Activated T-cell treated with anti-CD3 and anti-CD28 coated beads for 48 hours (primary cell): ENCODE measurements around the gene PIH1D1.

Experiments used
- DNase-seq: peaks from one replicate; pipeline ENCODE4 v3.0.0-alpha.2; 2020; ENCODE audit warnings: low read depth

PIH1D1 gene

DNA sequence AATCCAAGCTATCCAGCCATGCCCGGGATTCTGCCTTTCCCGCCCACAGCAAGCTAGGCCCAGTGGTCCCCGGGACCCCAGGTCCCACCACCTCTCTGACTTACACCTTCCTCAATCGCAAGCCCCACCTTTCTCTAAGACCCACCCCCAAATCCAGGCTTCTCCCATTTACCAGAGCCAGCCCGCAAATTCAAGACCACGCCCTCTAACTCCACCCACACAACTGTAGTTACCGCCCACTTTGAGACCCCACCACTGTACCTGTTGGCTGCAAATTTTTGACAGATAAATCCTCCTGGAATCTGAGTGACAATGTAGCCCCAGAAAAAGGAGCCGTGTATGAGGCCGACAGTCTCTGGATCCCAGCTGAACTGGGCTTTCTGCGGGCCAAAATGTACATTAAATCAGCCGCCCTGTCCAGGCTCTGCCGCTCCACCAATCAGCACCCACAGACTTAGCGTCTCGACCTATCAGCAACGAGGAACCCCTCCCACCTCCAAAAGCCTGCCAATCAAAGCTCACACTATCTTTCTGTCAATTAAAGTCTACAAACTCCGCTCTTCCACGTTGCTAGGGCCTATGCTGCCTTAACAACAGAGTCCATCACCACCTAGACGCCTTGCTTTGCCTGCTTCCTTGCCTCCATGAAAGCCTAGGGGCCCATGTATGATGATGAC, 16.6 kb downstream of the PIH1D1 start:
- DNase-seq = no peak

DNA sequence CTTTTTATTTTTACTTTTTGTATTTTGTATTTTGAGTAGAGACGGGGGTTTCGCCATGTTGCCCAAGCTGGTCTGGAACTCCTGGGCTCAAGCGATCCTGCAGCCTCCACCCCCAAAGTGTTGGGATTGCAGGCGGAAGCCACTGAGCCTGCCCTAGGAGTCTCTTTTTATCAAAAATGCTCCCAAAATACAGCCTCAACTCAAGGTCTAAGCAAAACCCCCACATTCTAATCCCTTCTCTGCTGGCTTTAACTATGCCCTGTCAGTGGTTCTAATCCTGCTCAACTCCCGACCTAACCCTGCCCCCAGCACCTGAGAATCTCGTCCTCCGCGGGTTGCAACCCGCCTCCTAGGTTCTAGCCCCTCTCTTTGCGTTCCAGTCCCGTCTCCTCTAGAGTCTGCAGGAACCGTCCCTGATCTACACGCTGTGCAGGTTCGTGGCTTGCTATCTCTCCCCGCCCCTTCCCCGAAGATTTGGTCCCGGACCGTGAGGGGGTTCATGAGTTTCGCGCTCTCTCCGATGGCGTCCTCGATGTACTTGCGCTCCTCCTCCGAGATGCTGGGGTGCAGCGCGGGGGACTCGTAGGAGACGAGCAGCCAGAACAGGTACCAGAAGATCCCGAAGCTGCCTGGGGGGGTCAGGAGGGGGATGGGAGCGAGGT, 18.2 kb downstream of the PIH1D1 start:
- DNase-seq = no peak

DNA sequence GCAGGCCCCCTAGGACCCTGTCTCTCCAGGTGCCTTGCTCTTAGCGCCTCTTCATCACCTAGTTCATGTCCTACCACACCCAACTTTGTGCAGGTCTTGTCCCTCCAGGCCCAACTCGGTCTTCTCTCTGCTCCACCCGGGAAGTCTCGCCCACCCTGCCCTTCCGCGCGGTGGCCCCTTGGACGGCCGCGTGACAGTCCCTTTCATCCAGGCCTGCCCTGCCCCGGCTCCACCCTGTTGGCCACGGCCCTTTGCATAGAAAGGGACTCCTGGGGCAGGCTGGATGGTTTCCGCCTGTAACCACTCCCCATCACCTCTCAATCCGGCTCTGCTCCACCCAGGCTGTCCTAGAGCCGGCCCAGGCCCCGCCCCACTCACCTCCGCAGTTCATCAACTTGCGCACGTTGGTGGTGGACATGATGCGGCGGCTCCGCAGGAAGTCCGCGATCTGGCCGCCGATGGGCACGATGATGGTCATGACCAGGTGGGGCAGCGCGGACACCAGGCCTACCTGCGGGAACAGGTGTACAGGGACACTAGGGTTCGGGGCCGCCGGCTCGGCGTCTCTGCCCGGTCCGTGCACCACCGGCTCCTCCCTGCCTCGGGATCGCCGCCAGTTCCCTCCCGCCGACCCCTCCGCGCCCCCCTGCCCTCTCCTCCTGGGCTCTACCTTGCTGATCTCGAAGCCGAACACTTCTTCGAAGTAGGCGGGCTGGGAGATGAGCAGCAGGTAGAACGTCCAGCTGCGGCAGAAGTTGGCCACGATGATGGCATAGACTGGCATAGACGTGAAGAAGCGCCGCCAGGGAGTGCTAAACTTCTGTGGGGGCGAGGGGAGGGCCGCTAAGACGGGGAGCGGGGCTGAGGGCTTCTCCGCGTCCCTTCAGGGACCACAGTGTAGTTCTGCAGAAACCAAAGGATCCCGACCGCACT, 19.2 kb downstream of the PIH1D1 start:
- no peak for DNase-seq

DNA sequence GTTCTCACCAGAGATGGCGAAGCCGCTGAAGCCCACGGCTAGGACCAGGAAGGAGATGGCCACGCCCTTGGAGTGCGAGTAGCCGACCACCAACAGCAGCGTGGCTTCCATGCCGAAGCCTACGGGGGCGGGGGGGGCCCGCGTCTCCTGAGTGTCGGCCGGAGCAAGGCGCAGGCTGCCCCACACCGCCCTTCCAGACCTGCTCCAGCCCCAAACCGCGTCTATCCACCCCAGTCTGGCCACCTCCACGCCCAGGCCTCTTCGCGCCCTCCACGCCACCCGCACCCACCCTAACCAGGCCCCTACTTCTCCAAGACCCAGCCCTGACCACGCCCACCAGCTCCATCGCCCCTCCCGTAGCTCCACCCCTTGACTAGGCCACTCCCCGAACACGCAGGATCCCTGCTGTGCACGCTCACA, 20.3 kb downstream of the PIH1D1 start:
- DNase-seq = no peak

DNA sequence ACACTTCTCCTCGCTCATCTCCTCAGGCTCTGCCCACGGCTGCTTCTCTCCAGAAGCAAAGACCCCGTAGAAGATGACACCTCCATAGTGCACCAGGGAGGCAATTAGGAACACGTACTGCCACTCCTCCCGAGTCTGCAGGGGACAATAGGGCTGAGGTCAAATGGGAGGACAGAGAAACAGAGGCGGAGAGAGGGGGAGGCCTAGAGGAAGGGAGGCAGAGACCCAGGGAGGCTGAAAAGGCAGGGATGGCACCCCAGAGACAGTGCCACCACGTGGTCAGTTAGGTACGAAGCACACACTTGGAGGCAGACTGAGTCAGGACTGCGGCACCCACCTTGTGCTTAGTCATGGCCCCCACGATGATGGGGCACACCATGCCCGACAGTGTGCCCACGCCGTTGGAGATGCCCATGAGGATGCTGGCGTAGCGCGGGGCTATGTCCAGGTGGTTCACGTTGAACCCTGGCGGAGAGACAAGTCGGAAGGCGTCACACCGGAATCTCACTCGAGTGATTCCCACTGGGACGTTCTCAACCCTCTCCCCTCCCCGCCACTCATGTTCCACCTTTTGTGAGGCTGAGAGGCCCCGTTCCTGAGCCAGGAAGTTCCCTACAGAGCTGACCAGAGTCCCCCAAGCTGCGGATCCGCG, 20.8 kb downstream of the PIH1D1 start:
- DNase-seq = no peak

DNA sequence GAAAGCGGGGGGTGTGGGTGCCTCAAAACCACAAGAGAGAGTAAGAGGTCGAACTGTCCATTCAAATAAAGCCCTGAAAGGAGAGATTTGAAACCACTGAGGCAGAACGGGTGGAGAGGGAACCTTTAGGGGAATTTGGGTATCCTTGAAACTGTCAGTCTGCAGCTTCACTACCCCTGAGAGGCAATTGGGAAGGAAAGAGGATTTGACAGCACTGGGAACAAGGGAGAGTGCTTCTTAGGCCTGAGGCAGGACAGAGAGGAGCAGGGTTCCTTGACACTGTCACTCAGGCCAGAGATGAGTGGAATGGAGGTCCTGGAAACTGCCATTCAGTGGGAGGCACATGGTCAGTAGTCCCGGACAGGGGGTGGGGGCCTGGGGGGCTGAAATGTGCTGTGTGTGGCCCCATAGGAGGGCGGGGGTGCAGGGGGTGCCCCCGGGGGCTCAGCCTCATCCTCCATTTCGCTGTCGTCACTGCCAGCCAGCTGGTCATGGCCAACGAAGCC, 21.4 kb downstream of the PIH1D1 start:
- no peak for DNase-seq

DNA sequence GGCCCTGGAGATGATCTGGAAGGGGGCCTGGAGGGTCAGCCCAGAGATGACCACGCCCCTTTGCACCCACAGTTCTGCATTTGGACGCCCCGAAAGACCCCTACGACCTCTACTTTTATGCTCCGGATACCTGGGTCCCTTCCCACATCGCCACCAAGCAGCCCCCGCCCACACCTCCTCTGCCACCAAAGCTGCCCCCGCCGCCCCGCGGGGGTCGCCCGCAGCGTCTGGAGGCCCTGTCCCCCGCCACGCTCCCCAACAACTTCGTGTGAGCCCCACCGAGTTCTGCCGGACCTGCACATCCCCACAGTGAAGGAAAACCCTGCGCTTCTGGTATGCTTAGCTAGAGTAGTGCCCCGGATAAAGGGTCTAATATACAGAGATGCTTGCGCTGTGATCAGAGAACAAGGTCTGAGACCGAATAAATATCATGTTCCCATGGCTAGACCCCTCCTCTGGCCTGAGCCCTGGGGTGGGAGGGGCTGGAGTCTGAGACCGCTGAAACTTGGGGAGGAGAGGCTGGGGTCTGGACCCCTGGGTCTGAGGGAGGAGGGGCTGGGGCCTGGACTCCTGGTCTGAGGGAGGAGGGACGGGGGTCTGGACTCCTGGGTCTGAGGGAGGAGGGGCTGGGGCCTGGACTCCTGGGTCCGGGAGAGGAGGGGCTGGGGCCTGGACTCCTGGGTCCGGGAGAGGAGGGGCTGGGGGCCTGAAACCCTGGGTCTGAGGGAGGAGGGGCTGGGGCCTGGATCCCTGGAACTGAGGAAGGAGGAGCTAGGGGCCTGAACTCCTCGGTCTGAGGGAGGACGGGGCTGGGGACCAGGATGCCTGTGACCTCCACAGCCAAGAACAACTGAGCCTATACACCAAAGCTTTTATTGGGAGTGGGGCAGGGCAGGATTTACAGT, 22.8 kb downstream of the PIH1D1 start:
- DNase-seq = no peak

DNA sequence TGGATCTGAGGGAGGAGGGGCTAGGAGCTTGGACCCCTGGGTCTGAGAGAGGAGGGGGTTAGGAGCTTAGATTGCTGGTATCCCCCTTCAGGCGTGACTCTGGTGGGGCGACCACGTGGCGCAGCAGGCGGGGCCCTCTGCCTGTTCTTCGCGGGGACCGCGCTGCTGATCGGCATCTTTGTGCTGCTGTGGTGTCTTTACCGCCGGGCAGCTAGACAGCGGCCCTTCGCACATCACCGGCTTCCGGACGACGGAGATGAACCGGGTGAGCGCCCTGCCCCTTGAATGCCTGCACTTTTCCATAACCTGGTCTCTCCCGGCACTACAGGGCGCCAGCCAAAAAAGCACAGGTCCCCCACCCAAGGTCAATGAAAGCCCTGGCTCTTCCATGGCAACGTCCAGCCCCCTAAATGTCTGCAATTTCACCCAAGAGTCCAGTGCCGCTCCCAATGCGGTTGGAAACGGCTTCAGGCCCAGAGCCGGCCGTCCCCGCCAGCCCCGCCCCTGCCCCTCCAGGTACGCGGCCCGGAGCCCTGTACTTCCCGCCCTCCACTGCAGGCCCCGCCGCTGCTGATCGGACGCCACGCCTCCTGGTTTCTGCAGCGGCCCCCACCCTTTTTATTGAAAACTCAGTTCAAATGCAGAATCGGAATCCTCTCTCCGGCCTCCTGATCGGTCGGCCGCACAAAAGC, 23.6 kb downstream of the PIH1D1 start:
- no peak for DNase-seq

DNA sequence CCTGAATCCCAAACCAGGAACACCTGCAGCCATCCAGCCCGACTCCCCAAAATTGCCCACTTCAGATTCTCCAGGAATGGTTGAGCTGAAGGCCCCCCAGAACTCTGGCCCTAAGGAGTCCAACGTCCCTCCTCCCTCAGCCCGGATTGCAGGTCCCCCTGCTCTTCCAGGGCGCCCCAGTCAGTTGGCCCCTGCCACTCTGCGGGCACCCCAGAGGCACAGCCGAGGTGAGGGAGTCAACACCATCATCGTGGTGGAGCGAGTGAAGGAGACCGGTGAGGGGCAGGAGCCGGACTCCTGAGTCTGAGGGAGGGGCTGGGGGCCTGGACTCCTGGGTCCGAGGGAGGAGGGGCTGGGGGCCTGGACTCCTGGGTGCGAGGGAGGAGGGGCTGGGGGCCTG, 24.3 kb downstream of the PIH1D1 start:
- DNase-seq = no peak

DNA sequence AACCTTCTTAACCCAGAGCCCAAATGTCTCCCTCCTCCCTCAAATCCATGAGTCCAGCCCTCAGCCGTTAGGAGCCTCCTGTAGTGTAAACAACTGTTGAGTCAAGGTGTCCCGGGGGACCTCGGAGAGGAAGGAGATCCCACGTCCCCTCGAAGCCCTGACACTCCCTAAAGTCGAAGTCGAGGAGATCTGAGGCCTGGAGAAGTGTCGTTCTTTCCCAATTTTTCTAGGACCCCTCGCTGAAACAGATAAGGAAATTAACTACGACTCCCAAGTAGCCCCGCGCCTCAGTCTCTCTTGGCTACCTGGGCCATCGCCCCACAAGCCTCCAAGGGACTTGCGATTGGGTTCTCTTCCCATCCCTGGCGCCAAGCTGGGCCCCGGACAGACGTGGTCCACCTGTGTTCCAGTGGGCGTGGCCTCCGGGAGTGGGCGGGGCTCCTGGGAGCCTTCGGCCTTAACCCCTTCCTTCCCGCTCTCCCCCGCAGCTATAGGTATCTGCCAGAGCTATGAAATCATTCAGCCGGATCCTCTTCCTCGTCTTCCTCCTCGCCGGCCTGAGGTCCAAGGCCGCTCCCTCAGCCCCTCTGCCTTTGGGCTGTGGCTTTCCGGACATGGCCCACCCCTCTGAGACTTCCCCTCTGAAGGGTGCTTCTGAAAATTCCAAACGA, 25.6 kb downstream of the PIH1D1 start:
- no peak for DNase-seq

DNA sequence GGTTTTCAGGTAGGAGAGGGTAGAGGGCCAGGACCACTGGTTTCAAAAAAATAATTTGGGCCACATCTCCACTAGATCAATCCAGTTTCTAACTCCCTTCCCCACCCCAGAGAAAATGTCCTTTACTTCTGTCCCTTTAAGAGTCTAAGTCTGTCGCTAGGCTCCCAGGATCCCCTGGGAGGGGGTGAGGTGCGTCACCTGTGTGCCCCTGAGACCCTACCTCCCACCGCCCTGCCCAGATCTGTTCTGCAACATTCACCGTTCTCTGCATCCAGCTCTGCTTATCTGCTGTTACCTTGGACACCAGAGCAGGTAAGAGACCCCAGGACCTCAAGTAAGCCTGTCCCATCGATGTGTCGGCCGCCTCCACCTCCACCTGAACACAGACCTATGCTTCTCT, 26.4 kb downstream of the PIH1D1 start, which contains the start of gene GFY:
TSS of gene GFY (plus strand) at position 211 of the 400 bp plus-strand sequence. CDS start 1,043 bp downstream, outside the sequence.
- no peak for DNase-seq

DNA sequence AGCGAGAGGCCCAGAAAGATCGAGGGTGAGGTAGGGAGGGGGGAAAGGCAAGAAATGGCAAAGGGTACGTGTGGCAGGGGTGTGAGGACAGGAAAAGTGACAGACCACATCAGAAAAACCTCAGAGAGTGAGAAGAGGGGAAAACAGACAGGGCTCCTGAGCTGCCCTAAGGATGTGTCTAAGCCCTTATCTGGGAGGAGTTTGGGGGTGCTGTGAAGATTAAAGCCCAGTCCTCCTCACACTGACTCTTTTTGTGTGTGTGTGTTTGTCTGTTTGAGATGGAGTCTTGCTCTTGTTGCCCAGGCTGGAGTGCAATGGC, 27.7 kb downstream of the PIH1D1 start:
- no peak for DNase-seq

DNA sequence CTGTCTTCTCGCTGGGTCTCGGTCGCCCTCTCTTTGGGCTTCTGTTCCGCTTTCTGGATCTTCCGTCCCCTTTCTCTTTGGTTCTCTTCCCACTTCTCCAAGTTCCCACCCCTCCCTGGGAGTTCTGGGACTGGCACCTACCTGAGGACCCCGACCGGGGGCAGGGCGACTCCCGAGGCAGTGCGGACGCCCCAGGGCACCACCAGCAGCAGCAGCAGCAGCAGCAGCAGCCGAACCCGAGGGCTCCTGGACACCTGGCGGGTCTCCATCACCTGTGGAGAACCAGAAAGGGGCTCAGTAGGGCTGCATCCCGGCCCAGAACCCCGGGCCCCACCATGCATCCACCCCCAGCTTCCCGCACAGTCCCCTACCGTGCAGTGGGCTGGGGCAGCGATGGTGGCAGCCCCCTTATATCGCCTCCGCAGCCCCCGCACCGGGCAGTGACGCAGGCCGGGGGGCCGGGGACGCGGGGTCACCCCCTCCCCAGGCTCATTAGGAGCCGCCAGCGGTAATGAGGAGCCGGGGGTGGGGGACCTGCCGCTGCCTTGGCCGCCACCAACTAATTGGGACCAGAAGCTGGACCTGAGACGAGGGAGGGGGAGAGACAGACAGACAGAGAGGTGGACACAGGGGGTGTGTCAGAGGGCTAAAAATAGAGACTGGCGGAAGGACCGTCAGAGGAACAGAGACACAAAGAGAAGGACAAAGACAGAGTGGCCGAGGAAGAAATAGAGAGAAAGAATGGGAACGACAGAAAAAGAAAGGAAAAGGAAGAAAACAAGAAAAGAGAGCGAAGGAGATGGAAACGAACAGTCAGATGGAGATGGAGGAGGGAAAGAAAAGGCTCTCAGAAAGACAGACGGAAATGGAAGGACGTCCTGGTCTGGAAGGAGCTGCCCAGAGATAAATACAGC, 28.3 kb downstream of the PIH1D1 start, which contains the start of gene PTH2:
TSS of gene PTH2 (minus strand) at position 371 of the 914 bp plus-strand sequence. CDS start at position 269, 102 bp downstream.
- DNase-seq = no peak

DNA sequence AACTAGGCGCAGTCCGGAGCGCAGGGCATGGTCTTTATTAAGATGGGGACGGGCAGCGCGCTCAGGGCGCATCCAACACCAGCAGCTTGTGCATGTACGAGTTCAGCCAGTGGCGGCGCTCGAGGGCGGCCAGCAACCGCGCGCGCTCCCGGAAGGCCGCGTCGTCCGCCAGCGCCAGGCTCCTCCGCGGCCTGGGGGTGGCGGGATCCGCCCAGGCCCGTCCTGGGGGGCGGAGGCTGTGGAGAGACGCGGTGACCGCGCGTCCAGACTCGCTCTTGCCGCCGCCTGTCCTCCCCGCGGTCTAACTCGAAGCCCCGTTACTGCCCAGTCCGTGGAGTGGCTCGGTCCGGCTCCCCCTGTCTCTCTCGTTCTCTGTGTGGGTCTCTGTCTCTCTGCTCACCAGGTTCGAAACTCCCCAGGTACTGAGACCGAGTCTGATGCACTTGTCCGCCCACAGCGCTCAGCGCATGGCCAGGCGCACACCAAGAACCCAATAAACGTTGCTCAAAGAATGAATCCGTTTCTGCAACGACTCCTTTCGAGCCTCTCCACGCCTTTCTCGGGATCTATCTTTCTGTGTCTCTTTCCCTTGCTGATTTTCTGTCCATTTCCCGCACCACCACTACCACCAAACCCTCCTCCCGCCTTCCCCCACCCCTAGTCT, 29.1 kb downstream of the PIH1D1 start:
- DNase-seq = peak; percentile 55

DNA sequence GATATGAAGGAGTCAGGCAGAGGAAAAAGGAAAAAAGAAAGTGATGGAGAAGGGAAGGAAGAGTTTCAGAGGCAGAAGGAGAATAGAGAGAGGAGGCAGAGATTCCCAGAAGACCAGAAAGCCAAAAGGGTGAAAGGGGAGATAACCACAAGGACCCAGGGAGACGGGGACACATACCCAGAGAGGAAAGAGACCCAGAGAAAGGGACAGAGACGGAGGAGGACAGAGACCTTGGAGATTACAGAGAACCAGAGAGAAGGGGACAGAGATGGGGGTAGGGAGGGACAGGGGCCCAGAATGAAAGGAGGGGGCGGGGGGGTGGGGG, 29.8 kb downstream of the PIH1D1 start:
- no peak for DNase-seq

DNA sequence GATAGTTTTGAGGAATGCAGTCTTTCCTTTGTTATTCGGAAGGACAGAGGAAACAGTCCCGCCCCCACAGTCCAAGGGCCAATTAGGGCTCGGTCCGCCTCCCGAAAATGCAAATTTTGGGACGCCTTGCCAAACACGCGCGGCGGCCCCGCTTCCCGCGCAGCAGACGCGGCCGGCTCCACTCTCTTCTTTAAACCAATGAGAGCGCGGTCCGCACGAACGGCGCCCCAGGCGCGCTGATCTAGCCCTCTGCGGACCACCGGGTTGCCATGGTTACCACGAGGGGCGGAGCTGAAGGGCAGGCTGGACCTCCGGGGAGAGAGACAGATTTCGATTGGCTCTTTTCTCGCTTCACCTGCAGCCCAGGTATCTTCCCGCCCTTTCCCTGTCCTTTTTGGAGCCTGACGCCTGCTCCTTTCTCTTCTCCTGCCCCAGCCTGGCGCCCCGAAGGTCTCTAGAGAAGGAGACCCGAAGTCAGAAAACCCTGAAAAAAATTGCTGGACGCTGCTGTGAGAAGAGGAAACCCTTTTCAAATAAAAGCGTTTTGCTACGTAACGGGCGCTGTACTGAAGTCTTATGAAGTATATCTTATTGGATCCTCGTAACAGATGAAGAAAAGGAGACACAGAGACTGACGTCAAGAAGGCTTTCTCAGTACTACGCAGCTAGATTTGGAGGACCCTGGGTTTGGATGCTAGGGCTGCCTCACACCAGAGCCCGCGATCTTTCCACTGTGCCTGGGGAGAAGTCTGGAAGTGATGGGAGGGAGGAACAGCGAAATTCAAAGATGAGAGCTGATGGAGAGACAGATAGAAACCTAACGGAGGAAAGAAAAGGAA, 30.4 kb downstream of the PIH1D1 start:
- peak; percentile 54 for DNase-seq

DNA sequence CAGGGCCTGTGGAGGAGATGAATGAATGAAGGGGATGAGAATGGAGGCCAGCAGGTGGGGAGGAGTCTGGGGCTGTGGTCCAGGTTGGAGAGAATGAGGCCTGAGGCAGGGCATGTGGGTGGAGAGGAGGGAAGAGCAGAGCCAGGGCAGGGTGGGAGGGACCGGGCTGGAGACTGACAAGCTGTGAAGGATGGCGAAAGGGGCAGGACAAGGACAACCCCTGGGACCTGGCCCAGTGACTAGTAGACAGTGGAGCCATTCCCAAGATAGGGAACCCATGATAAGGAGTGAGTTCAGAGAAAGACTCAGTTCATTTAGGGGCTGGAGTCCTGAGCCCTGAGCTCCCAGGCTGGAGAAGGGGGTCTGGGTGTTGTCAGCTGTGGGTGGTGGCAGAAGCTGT, 31.4 kb downstream of the PIH1D1 start:
- DNase-seq = no peak
